Tibial nerve (tissue), 4 donors: ENCODE data around the gene ITGAV.

Experiments
- EP300 ChIP-seq, 2 donors: sonication (generic); formaldehyde crosslinking; IDR thresholded peaks; one replicate each; pipeline ENCODE4 v1.6.1; 2017; ENCODE audit warnings: antibody characterized with exemption in 2 of 2, mild to moderate bottlenecking in 1 of 2
- POLR2A ChIP-seq, 2 donors: fragments of 450-650 bp; IDR thresholded peaks; one replicate each; pipeline ENCODE4 v1.6.1; 2017; ENCODE audit warnings: antibody characterized with exemption in 2 of 2, mild to moderate bottlenecking in 2 of 2, moderate library complexity in 2 of 2
- TF ChIP-seq, protein P1 (sequence below), 5 experiments: fragments of 200-600 bp in 3 of 5; fragments of 450-650 bp in 2 of 5; sonication (generic) in 3 of 5; IDR thresholded peaks; one replicate each; pipeline ENCODE4 v1.5.1; 2016 to 2019; ENCODE audit warnings: antibody characterized with exemption in 5 of 5, mild to moderate bottlenecking in 3 of 5, moderate library complexity in 2 of 5

DNA sequence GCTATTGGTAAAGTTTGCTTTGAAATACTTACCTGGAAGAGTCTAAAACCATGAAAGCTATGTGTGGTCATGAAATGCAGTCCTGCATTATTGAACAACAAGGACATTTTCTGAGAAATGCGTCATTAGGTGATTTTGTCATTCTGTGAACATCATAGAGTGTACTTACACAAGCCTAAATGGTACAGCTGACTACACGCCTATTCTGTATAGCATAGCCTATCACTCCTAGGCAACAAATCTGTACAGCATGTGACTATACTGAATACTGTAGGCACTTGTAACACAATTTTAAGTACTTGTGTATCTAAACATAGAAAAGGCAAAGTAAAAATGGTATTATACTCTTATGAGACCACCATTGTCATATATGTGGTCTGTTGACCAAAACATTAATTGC is 112.2 kb downstream of the ITGAV start:
- TF ChIP-seq, protein P1, sequence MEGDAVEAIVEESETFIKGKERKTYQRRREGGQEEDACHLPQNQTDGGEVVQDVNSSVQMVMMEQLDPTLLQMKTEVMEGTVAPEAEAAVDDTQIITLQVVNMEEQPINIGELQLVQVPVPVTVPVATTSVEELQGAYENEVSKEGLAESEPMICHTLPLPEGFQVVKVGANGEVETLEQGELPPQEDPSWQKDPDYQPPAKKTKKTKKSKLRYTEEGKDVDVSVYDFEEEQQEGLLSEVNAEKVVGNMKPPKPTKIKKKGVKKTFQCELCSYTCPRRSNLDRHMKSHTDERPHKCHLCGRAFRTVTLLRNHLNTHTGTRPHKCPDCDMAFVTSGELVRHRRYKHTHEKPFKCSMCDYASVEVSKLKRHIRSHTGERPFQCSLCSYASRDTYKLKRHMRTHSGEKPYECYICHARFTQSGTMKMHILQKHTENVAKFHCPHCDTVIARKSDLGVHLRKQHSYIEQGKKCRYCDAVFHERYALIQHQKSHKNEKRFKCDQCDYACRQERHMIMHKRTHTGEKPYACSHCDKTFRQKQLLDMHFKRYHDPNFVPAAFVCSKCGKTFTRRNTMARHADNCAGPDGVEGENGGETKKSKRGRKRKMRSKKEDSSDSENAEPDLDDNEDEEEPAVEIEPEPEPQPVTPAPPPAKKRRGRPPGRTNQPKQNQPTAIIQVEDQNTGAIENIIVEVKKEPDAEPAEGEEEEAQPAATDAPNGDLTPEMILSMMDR (IDR thresholded peaks at IDR 0.05) = no peak
- no peak for TF ChIP-seq EP300 (IDR thresholded peaks at IDR 0.05)
- TF ChIP-seq POLR2A (IDR thresholded peaks at IDR 0.05) = no peak
